ENCODE results near the gene RBM12. TPM values are rescaled to one million over a fixed set of nuclear protein-coding genes. Genes with fewer than 3 reads are reported as not detected.

RBM12 gene
- total RNA-seq, 1 donor from 2014 or later, result 189 TPM

- Mint-ChIP-seq H3K4me3 (no peak overlapping the region), H3K27ac (ENCODE audit: unreplicated experiment) (no peak overlapping the region), H3K9me3 (no peaks in the 10 kb centered on the region), H3K4me1 (no peaks in the 10 kb centered on the region), H3K27me3 (ENCODE audit: low read depth) (no peaks in the 10 kb centered on the region), H3K36me3 (ENCODE audit: low read depth) (peaks cover 35% of the 10 kb centered on the region)
- DNase-seq (ENCODE audit: low read depth, low spot score), result no peak
- TF ChIP-seq CTCF (conservative IDR thresholded peaks at IDR 0.05), result no peak
These were observed 38.9 kb downstream of the RBM12 start for GRCh38 chr20:35625584-35626385.

GRCh38 chr20:35621560-35621946, 43.1 kb downstream of the RBM12 start:
- no peak for DNase-seq (ENCODE audit: low read depth, low spot score)
- Mint-ChIP-seq H3K36me3 (ENCODE audit: low read depth) (peaks cover 16% of the 10 kb centered on the region), H3K27me3 (ENCODE audit: low read depth) (peaks cover 28% of the 10 kb centered on the region), H3K27ac (ENCODE audit: unreplicated experiment) (no peak overlapping the region), H3K4me1 (peaks cover 27% of the 10 kb centered on the region), H3K9me3 (no peaks in the 10 kb centered on the region), H3K4me3 (no peak overlapping the region)
- TF ChIP-seq CTCF (conservative IDR thresholded peaks at IDR 0.05), result peak; percentile 22

- Mint-ChIP-seq H3K27me3 (ENCODE audit: low read depth) (peaks cover 32% of the 10 kb centered on the region), H3K4me3 (peak overlapping the region; percentile 49), H3K36me3 (ENCODE audit: low read depth) (peaks cover 12% of the 10 kb centered on the region), H3K27ac (ENCODE audit: unreplicated experiment) (no peak overlapping the region), H3K4me1 (peaks cover 32% of the 10 kb centered on the region), H3K9me3 (no peaks in the 10 kb centered on the region)
- no peak for DNase-seq (ENCODE audit: low read depth, low spot score)
- no peak for TF ChIP-seq CTCF (conservative IDR thresholded peaks at IDR 0.05)
These were observed 43.7 kb downstream of the RBM12 start for GRCh38 chr20:35620818-35621559.

- peaks cover 36% of the 10 kb centered on the region for H3K4me1 Mint-ChIP-seq
- TF ChIP-seq CTCF (conservative IDR thresholded peaks at IDR 0.05), result peak; percentile 61
- DNase-seq (ENCODE audit: low read depth, low spot score), result peak; percentile 75
- H3K27ac Mint-ChIP-seq (ENCODE audit: unreplicated experiment), result peak overlapping the region; percentile 84
- H3K36me3 Mint-ChIP-seq (ENCODE audit: low read depth), result peaks cover 5% of the 10 kb centered on the region
- H3K4me3 Mint-ChIP-seq, result peak overlapping the region; percentile 90
- H3K27me3 Mint-ChIP-seq (ENCODE audit: low read depth), result peaks cover 35% of the 10 kb centered on the region
- no peaks in the 10 kb centered on the region for H3K9me3 Mint-ChIP-seq
These were observed 45.3 kb downstream of the RBM12 start for GRCh38 chr20:35619196-35620095.
